Stimulated activated CD4-positive, alpha-beta T cell treated with anti-CD3 and anti-CD28 coated beads, Interleukin-4, amount 100 ng/mL, for 1 hour (primary cell): ENCODE data around the gene PRKAG2.
A peak's percentile ranks its signal among the peaks of the same experiment; 100 is the strongest.

Experiments
- DNase-seq: peaks from one replicate; pipeline ENCODE4 v3.0.0-alpha.2; 2020

The PRKAG2 gene

GRCh38 chr7:151864081-151864480 is 12.8 kb downstream of the PRKAG2 start:
- DNase-seq = no peak

- DNase-seq = no peak
These were observed 13.4 kb downstream of the PRKAG2 start for GRCh38 chr7:151863386-151864079.

GRCh38 chr7:151862606-151863381 is 14.1 kb downstream of the PRKAG2 start:
- no peak for DNase-seq

GRCh38 chr7:151861881-151862280 is 15.0 kb downstream of the PRKAG2 start:
- no peak for DNase-seq

GRCh38 chr7:151860771-151861170 is 16.1 kb downstream of the PRKAG2 start:
- DNase-seq = no peak

- no peak for DNase-seq
These were observed 16.8 kb downstream of the PRKAG2 start for GRCh38 chr7:151859948-151860685.

GRCh38 chr7:151859111-151859947 is 17.6 kb downstream of the PRKAG2 start:
- no peak for DNase-seq

- no peak for DNase-seq
These were observed 18.5 kb downstream of the PRKAG2 start for GRCh38 chr7:151858456-151858855.

- no peak for DNase-seq
These were observed 19.0 kb downstream of the PRKAG2 start for GRCh38 chr7:151857866-151858450.

- no peak for DNase-seq
These were observed 19.5 kb downstream of the PRKAG2 start for GRCh38 chr7:151857412-151857811.

GRCh38 chr7:151856516-151856915 is 20.4 kb downstream of the PRKAG2 start:
- DNase-seq = no peak

GRCh38 chr7:151856098-151856497 is 20.8 kb downstream of the PRKAG2 start:
- DNase-seq = no peak

GRCh38 chr7:151854720-151855071 is 22.2 kb downstream of the PRKAG2 start:
- DNase-seq = no peak

- no peak for DNase-seq
These were observed 22.8 kb downstream of the PRKAG2 start for GRCh38 chr7:151853896-151854719.

- DNase-seq = no peak
These were observed 24.2 kb downstream of the PRKAG2 start for GRCh38 chr7:151852486-151853396.

- DNase-seq = no peak
These were observed 25.1 kb downstream of the PRKAG2 start for GRCh38 chr7:151851782-151852181.

GRCh38 chr7:151851145-151851751 is 25.7 kb downstream of the PRKAG2 start:
- no peak for DNase-seq

- DNase-seq = peak; percentile 20
These were observed 26.3 kb downstream of the PRKAG2 start for GRCh38 chr7:151850491-151851124.

GRCh38 chr7:151849879-151850260 is 27.0 kb downstream of the PRKAG2 start:
- DNase-seq = no peak
